Activated T-helper 1 cell treated with anti-CD3 and anti-CD28 coated beads, Interleukin-2, amount 50 U/mL, for 16 hours (primary cell): Measurements from ENCODE around the gene SMIM36.
A peak's percentile ranks its signal among the peaks of the same experiment; 100 is the strongest.
"Not testable (repeated sequence)": the region's sequence is repeated elsewhere in the genome, so short reads cannot be mapped to it uniquely, and the experiment has no call there.

Experiments
- DNase-seq, 2 donors: peaks; one replicate each; pipeline ENCODE4 v3.0.0-alpha.2; 2020; ENCODE audit warnings: low read depth in 1 of 2, low spot score in 1 of 2

SMIM36 gene

GRCh38 chr17:55510986-55511721, at the start of gene SMIM36:
SMIM36 (minus strand) TSS chr17:55511452.
- no peak for DNase-seq

GRCh38 chr17:55555772-55556171, 44.5 kb upstream of the SMIM36 start:
- DNase-seq = no peak

GRCh38 chr17:55549140-55549539, 37.9 kb upstream of the SMIM36 start:
- DNase-seq = no peak

GRCh38 chr17:55546991-55547664, 35.9 kb upstream of the SMIM36 start:
- DNase-seq = no peak

GRCh38 chr17:55546481-55546880, 35.2 kb upstream of the SMIM36 start:
- DNase-seq = no peak

GRCh38 chr17:55545806-55546205, 34.6 kb upstream of the SMIM36 start:
- no peak for DNase-seq

- DNase-seq = no peak
Measured at GRCh38 chr17:55543709-55544108, 32.5 kb upstream of the SMIM36 start.

GRCh38 chr17:55540414-55541091, 29.3 kb upstream of the SMIM36 start:
- DNase-seq = no peak

- no peak for DNase-seq
Measured at GRCh38 chr17:55536205-55536604, 25.0 kb upstream of the SMIM36 start.

GRCh38 chr17:55533608-55534007, 22.4 kb upstream of the SMIM36 start:
- no peak for DNase-seq

GRCh38 chr17:55532670-55533069, 21.4 kb upstream of the SMIM36 start:
- DNase-seq = no peak

- DNase-seq = no peak
Measured at GRCh38 chr17:55531053-55531728, 19.9 kb upstream of the SMIM36 start.

GRCh38 chr17:55530064-55530463, 18.8 kb upstream of the SMIM36 start:
- no peak for DNase-seq

GRCh38 chr17:55527540-55528118, 16.4 kb upstream of the SMIM36 start:
- no peak for DNase-seq

- no peak for DNase-seq
Measured at GRCh38 chr17:55524440-55525220, 13.4 kb upstream of the SMIM36 start.

GRCh38 chr17:55523032-55523431, 11.8 kb upstream of the SMIM36 start:
- not testable (repeated sequence) for DNase-seq

- DNase-seq = no peak
Measured at GRCh38 chr17:55521186-55521585, 9.9 kb upstream of the SMIM36 start.

GRCh38 chr17:55520402-55520801, 9.2 kb upstream of the SMIM36 start:
- no peak for DNase-seq

GRCh38 chr17:55518510-55518909, 7.3 kb upstream of the SMIM36 start:
- no peak for DNase-seq

- peak; percentile 31 to 61 for DNase-seq
Measured at GRCh38 chr17:55513885-55514590, 2.8 kb upstream of the SMIM36 start.
